NCI-H82 (cell line): ENCODE results near the gene PPP1R3F.
A peak's percentile ranks its signal among the peaks of the same experiment; 100 is the strongest.

Experiments
- DNase-seq: peaks from one replicate; lab custom pipeline; 2025; lab: John Stamatoyannopoulos, UW

The PPP1R3F gene, protein sequence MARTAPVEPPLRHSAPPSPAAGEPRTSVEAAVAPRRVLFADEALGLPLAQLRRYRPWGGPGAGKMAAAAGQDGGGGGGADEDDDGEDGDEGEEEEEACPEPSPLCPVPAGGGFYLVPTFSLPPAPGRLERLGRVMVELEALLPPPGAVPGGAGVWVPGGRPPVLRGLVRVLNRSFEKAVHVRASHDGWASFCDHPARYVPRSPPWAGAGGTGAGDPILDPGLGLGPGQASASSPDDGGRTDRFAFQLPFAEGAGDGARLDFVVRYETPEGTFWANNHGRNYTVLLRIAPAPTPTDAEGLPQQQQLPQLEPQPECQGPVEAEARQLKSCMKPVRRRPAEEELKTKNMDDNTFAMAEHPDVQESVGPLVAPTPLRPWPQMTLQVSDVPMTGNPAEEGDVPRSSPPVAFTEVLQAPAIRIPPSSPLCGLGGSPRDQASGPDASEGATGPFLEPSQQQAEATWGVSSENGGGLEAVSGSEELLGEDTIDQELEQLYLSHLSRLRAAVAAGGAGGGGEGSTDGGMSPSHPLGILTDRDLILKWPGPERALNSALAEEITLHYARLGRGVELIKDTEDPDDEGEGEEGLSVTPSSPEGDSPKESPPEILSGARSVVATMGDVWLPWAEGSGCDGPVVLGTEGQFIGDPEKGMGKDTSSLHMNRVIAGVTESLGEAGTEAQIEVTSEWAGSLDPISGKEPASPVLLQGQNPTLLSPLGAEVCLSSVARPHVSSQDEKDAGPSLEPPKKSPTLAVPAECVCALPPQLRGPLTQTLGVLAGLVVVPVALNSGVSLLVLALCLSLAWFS

DNA sequence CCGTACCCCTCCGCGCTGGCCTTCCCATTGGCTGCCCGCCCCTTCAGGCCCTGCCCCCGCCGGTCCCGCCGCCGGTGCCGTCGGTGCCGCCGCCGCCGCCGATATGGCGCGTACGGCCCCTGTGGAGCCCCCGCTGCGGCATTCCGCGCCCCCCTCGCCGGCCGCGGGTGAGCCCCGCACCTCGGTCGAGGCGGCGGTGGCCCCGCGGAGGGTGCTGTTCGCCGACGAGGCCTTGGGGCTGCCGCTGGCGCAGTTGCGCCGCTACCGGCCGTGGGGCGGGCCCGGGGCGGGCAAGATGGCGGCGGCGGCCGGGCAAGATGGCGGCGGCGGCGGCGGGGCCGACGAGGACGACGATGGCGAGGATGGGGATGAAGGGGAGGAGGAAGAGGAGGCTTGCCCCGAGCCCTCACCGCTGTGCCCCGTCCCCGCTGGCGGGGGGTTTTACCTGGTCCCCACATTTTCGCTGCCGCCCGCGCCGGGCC, at the start of gene PPP1R3F:
PPP1R3F (plus strand) TSS at position 27 of the 482 bp plus-strand sequence; CDS start at position 104, 77 bp downstream.
- no peak for DNase-seq

DNA sequence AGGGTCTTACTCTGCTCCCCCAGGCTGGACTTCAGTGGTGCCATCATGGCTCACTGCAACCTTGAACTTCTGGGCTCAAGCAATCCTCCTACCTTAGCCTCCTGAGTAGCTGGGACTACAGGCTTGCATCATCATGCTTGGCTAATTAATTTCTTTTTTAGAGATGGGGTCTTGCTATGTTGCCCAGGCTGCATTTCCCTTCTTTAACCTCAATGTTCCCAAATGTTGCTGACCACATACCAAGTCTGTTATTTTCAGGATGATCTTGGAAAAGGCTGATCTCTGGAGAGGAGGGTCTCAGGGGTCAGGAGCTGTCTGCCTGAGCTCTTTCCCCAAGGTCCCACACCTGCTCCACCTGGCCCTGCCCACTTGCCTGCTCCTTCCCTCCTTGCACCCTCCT, 49.5 kb upstream of the PPP1R3F start:
- DNase-seq, result no peak

DNA sequence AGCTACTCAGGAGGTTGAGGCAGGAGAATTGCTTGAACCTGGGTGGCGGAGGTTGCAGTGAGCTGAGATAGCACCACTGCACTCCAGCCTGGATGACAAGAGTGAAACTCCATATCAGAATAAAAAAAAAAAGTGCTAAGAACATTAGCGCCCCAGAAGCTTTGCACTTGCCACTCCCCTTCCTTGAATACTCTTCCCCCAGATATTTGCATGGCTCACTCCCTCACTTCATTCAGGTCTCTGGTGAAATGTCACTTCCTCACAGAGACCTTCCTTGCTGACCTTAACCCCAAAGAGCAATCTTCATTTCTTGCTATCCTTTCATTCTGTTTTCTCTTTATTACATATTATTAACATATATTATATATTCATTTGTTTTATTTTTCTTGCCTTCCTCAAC, 47.7 kb upstream of the PPP1R3F start:
- DNase-seq, result no peak

DNA sequence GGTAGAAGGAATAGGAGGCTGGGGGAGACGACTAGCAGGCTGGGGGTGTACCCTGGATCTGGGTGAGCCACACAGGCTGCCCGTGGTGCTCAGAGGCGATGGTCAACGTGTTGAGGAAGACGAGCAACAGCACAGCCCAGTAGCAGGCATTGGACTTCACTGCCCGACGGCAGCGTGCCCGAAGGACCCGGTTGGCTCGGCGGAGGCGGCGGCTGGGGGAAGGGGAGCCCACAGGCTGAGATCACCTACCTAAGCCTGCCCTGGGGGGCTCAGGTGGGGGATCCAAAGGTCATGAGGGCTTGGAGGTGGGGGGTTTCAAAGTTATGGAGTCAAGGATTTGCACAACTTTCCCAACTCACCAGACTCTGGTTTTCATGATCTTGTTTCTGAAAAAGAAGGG, 43.7 kb upstream of the PPP1R3F start:
- no peak for DNase-seq

DNA sequence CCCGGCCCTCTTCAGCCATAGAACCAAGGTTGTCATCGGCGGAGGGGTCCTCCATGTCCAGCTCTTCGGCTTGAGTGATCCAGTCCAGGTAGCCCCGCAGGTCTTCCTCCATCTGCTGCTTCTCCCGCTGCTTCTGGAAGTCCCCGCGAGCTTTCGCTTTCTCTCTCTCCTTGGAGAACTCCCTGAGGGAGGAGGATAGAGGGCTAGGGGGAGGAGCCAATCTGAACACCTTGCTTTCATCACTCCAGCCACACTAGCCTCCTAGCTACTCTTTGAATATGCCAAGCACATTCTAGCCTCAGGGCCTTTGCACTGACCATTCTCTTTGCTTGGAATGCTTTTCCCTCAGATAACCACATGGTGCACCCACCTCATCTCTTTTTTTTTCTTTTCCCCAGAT, 42.6 kb upstream of the PPP1R3F start:
- DNase-seq, result no peak

DNA sequence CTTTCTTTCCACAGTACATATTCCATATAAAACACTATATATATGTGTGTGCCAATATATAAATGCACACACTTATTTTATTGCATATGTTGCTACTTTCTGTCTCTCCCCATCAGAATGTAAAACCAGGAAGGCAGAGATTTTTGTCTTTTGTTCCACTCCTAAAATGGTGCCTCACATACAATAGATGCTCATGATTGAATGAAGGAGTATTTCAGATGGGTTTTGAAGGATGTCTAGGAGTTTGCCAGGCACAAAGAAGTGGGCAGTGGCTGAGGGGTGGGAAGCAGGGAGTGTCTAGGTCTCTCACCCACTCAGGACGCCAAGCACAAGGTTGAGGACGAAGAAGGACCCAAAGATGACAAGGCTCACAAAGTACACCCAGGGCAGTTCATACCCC, 41.9 kb upstream of the PPP1R3F start:
- no peak for DNase-seq

DNA sequence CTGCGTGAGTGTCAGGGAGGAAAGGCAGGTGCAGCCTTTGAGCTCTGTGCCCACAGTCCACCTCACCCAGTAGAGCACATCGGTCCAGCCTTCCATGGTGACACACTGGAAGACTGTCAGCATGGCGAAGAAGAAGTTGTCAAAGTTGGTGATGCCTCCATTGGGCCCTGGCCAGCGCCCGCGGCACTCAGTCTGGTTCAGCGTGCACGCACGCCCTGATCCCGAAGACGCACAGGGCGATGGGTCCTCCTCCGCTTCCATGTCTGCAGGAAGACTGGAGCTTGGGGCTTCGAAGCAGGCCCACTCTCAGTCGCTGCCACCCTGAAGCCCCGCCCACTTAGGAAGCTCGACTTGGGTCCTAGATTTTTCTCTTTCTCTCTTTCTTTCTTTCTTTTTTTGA, 41.4 kb upstream of the PPP1R3F start:
- no peak for DNase-seq

DNA sequence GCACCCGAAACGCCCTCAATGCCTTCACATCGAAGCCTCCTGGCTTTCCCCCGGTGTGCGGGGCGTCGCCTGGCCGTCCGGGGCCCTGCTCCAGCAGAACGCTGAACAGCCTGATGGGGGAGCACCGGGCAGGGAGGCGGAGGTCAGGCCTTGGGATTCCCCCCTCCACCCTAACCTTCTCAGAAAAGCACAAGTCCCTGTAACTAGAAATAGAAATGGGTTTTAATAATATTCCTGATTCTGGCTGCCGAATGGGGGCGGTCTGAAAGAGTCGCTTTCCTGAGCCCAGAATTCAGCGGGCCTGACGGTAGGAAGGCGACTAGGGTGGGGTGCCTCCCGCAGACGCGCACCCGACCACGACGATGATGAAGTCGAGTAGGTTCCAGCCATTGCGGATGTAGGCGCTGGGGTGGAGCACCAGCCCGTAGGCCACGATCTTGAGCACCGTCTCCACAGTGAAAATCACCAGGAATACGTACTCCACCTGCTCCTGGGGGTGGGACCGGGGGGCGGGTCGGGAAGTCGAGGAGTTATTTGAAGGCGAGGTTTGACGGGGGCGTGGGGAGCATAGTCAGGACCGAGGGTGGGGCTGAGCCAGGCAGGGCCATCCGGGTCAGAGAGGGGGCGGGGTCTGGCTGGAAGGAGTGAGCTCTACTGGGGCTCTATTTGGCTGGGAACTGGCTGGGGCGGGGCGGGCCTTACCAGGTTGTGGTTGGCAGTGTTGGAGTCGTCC, 38.9 kb upstream of the PPP1R3F start:
- DNase-seq, result no peak

DNA sequence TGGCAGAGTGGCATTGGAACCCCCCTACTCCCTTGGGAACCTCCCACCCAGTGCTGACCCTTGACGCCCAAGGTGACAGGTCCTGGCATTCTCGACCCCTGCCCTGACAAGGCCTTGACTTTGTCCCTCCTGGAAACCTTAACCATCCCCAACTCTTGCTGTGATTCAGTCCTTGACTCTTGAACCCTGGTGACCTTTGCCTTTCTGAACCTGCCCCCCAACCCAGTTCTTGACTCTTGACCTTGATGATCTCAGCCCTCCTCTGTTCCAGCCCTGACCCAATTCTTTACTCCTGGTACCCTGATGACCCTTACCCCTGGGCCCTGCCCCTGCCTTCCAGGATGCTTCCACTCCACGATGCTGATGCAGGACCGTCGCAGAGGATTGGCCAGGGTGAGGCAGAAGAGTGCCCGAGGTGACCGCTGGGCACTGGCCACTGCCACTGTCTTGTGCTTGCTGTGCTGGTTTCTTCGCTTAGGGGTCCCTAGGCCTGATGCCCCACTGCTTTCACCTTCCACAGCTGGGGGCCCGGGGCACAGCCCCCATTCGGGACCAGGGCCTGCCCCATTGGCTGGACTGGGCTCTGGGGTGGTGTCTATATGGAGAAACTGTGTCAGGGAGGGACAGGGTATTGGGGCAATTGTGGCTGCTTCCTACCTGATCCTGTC, 38.1 kb upstream of the PPP1R3F start:
- DNase-seq, result no peak

DNA sequence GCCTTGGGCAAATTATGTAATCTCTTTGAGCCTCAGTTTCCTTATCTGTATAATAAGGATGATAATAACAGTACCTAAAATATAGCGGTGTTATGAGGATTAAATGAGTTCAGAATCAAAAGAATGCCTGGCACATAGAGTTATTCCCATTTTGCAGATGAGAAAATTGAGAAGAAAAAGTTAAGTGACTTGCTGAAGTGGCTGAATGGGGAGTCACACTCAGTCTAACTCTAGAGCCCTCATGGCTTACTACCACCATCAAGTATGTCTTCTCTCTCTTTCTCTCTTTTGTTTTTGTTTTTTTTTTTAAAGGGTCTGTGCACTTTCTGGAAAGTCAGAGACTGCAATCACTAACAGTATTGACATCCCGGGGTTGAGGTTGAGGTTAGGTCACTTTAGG, 37.1 kb upstream of the PPP1R3F start:
- no peak for DNase-seq

DNA sequence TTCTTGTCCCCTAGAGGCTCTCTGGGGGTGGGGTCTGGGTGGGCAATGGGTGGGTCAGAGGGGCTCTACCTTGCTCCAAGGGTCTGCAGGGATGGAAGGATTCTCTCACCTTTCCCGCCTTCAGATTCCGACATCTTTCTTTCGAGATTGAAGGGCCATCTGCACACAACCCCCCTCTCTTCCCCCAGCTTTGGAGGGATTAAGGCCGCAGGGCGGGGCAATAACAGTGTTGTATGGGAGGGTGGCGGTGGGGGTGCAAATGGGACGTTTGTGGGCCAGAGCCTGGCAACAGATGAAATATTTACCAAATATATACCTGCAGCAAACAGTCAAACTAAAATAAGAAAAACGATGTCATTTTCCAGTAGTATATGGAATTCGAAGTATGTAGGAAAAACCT, 36.4 kb upstream of the PPP1R3F start, which contains the start of gene CACNA1F:
CACNA1F (minus strand) TSS at position 165 of the 400 bp plus-strand sequence; CDS start at position 134, 31 bp downstream.
- peak; percentile 94 for DNase-seq

DNA sequence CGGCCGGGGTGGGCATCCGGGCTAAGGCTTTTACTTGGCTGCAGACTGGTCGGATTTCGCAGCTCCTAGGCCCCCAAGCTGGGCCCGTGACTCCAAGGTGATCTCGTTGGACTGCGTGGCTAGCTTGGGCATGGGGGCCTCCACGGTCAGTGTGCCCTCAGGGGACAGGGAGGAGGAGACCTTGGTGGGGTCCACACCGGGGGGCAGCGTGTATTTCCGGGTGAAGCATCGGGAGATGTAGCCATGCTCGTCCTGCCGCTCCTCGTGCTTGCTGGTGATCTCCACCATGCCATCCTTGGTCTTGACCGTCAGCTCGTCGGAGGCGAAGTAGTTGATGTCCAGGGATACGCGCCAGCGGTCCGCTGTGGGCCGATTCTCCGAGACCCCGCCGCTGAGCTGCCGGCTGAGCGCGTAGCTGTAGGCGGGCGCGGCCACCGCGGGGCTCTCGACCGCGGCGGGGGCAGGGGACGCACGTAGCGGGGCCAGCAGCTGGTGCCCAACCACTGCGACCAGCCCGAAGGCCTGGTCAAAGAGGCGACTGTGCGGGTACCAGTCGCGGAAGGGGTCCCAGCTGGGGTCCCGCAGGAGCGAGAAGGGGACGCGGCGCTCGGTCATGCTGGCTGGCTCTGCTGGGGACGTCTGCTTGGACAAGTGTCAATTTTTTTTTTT, 35.6 kb upstream of the PPP1R3F start:
- DNase-seq, result peak; percentile 18

DNA sequence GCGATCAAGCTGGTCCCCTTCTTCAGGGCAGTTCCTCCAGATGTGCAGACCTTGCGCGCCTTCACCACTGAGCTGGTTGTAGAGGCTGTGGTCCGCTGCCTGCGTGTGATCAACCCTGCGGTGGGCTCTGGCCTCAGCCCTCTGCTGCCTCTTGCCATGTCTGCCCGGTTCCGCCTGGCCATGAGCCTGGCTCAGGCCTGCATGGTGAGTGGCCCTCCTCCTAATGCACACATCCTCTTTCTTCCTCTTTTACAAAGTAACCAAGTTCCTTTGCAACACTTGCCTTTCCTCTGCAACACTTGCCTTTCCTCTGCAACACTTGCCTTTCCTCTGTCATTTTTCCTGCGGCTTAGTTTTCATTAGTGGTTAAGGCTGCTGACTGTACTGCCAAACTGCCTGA, 32.5 kb upstream of the PPP1R3F start:
- DNase-seq, result no peak

DNA sequence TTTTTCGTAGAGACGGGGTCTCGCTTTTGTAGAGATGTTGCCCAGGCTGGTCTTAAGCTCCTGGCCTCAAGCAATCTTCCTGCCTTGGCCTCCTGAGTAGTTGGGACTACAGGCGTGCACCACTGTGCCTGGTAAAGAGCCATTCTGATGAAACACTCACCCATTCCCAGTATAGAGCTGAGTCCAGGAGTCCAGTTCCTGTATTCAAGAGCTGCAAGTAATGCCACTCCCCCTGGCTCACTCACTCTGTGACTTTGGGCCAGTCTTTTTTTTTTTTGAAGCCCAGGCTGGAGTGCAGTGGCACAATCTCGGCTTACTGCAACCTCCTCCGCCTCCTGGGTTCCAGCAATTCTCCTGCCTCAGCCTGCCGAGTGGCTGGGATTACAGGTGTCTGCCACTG, 30.9 kb upstream of the PPP1R3F start:
- DNase-seq, result no peak

DNA sequence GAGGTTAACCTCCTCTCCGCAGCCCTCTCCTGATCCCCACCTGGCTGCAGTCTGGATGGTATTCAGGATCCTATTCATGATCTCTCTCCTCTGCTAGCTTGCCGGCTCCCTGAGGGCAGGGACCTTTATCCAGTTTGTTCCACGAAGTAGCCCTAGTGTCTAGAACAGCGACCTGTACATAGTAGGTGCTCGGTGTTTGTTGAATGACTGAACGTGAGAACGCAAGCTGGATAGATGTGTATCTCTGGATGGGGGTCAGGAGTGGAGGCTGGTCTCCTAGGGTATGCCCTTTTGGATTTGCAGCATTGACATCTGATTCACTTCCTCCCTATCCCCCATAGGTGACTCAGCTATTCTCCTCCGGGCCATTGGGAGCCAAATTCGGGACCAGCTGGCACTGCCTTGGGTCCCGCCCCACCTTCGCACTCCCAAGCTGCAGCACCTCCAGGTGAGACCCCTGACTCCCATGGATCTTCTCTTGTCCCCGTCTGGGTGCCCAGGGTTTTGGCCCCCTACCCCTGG, 27.0 kb upstream of the PPP1R3F start:
- DNase-seq, result no peak

DNA sequence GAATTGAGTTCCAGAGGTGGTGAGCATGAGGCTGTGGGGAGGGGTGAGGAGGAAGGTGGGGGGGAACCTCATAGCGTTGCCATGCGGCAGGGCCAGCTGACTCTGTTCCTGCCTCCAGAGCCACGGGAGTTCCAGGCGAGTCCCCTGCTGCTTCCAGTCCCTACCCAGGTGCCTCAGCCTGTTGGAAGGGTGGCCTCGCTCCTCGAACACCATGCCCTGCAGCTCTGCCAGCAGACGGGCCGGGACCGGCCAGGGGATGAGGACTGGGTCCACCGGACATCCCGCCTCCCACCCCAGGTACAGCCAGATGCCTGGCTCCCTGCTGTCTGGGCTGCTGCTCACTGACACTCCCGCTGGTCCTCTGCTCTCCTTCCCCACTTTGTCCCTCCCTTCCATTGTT, 26.4 kb upstream of the PPP1R3F start:
- no peak for DNase-seq

DNA sequence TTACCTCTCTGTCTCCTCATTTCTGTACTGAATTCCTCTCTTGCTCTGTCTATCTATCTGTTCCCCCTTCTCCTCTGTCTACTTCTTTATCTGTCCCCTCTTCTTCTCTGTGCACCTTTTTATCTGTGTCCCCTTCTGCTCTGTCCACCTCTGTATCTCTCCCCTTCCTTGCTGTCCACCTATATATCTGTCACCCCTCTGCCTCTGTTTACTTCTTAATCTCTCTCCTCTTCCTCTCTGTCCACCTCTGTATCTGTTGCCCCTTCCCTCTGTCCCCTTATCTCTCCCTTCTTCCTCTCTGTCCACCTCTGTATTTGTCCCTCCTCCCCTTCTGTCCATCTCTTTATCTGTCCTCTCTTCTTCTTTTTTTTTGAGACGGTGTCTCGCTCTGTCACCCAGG, 25.4 kb upstream of the PPP1R3F start:
- no peak for DNase-seq

DNA sequence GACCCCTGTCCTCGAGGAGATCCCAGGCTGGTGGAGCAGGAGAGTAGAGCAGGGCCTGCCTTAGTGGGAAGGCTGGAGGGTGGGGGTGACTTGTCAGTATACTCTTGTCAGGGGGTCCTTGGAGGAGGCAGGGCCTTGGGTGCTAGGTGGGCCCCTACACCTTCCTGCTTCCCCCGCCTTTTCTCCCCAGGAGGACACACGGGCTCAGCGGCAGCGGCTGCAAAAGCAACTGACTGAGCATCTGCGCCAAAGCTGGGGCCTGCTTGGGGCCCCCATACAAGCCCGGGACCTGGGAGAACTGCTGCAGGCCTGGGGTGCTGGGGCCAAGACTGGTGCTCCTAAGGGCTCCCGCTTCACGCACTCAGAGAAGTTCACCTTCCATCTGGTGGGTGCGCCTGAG, 23.1 kb upstream of the PPP1R3F start:
- no peak for DNase-seq

DNA sequence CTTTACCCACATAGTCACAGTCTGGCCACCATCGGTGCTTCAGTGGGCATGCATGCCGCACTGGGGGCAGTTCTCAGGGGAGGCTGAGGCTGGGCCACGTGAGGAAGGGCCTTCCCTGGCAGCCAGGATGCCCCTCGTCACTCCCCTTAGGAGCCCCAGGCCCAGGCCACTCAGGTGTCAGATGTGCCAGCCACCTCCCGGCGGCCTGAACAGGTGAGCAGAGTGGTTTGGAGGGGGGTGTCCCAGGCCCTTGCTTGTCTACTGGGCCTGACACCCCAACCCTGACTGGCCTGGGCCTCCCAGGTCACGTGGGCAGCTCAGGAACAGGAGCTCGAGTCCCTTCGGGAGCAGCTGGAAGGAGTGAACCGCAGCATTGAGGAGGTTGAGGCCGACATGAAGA, 22.2 kb upstream of the PPP1R3F start:
- no peak for DNase-seq

DNA sequence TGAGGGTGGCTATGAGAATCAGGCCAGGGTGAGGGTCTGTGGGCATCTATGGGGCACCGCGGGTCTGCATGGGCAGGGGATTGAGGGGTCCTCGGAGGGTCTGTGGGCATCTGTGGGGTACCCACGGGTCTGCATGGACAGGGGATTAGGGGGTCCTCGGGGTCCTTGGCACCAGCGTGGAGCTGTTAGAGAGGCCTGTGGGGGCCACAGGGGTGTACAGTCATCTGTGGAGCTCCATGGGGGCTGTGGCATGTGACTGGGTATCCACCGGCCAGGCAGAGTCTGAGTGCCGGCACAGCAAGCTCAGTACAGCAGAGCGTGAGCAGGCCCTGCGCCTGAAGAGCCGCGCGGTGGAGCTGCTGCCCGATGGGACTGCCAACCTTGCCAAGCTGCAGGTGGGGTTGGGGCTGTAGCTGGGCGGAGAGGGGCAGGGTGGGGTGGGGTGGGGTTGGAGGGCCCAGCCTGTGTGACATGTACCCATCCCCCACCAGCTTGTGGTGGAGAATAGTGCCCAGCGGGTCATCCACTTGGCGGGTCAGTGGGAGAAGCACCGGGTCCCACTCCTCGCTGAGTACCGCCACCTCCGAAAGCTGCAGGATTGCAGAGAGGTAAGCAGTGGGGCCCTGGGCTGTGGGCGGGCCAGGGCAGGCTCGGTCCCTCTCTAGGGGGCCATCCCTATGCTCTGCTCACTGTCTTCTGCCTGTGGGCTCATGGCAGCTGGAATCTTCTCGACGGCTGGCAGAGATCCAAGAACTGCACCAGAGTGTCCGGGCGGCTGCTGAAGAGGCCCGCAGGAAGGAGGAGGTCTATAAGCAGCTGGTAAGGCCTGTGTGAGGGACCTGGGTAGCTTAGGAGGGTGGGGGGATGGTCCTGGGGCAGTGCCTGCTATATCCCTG, 21.4 kb upstream of the PPP1R3F start:
- DNase-seq, result peak; percentile 43
